Hepatocyte (in vitro differentiated cells): ENCODE data around the gene ST3GAL2. TPM values are rescaled to one million over a fixed set of nuclear protein-coding genes. Genes with fewer than 3 reads are reported as not detected.
"Not testable (repeated sequence)": the region's sequence is repeated elsewhere in the genome, so short reads cannot be mapped to it uniquely, and the experiment has no call there.

Experiments used
- DNase-seq: peaks from one replicate; pipeline ENCODE4 v3.0.0-alpha.2; 2016; ENCODE audit warnings: low spot score
- H2AFZ ChIP-seq: fragments of 200-600 bp; sonication (generic); 2 replicates; pipeline ENCODE4 v1.6.0; 2016; ENCODE audit warnings: antibody characterized with exemption, mild to moderate bottlenecking
- H3K27ac ChIP-seq: fragments of 200-600 bp; sonication (generic); 2 replicates; pipeline ENCODE4 v1.5.1; 2016; ENCODE audit warnings: mild to moderate bottlenecking
- H3K27me3 ChIP-seq: fragments of 200-600 bp; sonication (generic); 2 replicates; pipeline ENCODE4 v1.6.1; 2016
- H3K36me3 ChIP-seq: fragments of 200-600 bp; sonication (generic); replicated peaks from 2 replicates; pipeline ENCODE4 v1.5.1; 2016; ENCODE audit warnings: low read depth; ENCODE audit not compliant: insufficient read depth
- H3K4me1 ChIP-seq: fragments of 200-600 bp; sonication (generic); 2 replicates; pipeline ENCODE4 v1.5.1; 2016; ENCODE audit warnings: mild to moderate bottlenecking, moderate library complexity; ENCODE audit not compliant: insufficient read depth
- H3K4me2 ChIP-seq: fragments of 200-600 bp; sonication (generic); 2 replicates; pipeline ENCODE4 v1.6.0; 2016
- H3K4me3 ChIP-seq: fragments of 200-600 bp; sonication (generic); 2 replicates; pipeline ENCODE4 v1.5.1; 2016; ENCODE audit warnings: mild to moderate bottlenecking
- H3K79me2 ChIP-seq: fragments of 200-600 bp; sonication (generic); 2 replicates; pipeline ENCODE4 v1.6.0; 2017; ENCODE audit warnings: mild to moderate bottlenecking
- H3K9me2 ChIP-seq: fragments of 200-600 bp; sonication (generic); replicated peaks from 2 replicates; pipeline ENCODE4 v1.6.0; 2017; ENCODE audit warnings: mild to moderate bottlenecking; ENCODE audit not compliant: insufficient read depth
- H3K9me3 ChIP-seq: fragments of 200-600 bp; sonication (generic); 2 replicates; pipeline ENCODE4 v1.5.1; 2016; ENCODE audit warnings: low read depth, mild to moderate bottlenecking
- H4K20me1 ChIP-seq: fragments of 200-600 bp; sonication (generic); 2 replicates; pipeline ENCODE4 v1.6.0; 2016; ENCODE audit warnings: mild to moderate bottlenecking; ENCODE audit not compliant: insufficient read depth, poor library complexity, severe bottlenecking
- CTCF ChIP-seq: fragments of 200-600 bp; sonication (generic); IDR thresholded peaks from 2 replicates; pipeline ENCODE4 v1.5.1; 2016; ENCODE audit warnings: antibody characterized with exemption, mild to moderate bottlenecking; ENCODE audit not compliant: poor library complexity
- EZH2 ChIP-seq: fragments of 200-600 bp; sonication (generic); IDR thresholded peaks from 2 replicates; pipeline ENCODE4 v1.6.1; 2016; ENCODE audit warnings: antibody characterized with exemption, mild to moderate bottlenecking, borderline replicate concordance
- EZH2phosphoT487 ChIP-seq: fragments of 200-600 bp; sonication (generic); IDR thresholded peaks from one replicate; pipeline ENCODE4 v1.6.1; 2018; ENCODE audit warnings: antibody characterized with exemption, mild to moderate bottlenecking, low read depth, moderate library complexity; ENCODE audit not compliant: unreplicated experiment, severe bottlenecking
- WGBS: methylation state at CpG from one replicate; pipeline ENCODE4 v1.1.6; 2016; ENCODE audit warnings: low lambda C conversion rate; ENCODE audit errors: missing lambda C conversion rate; 5-methylcytosine and 5-hydroxymethylcytosine counted together
- polyA plus RNA-seq: library from polyadenylated mRNA; unstranded; fragments of >200 nt; fragmentation: Nextera tagmentation; extraction: Ambion mirVana; gene quantifications from 2 replicates; pipeline ENCODE4 v1.2.1, GENCODE V29; 2016
- total RNA-seq: library from RNA; depleted of rRNA; stranded (reverse); fragments of >200 nt; gene quantifications from 2 replicates; pipeline ENCODE4 v1.2.3, GENCODE V29; 2014

ST3GAL2 gene
- total and polyA plus RNA-seq, 2 experiments from 2014 or later = 25.6 to 29.2 TPM

DNA sequence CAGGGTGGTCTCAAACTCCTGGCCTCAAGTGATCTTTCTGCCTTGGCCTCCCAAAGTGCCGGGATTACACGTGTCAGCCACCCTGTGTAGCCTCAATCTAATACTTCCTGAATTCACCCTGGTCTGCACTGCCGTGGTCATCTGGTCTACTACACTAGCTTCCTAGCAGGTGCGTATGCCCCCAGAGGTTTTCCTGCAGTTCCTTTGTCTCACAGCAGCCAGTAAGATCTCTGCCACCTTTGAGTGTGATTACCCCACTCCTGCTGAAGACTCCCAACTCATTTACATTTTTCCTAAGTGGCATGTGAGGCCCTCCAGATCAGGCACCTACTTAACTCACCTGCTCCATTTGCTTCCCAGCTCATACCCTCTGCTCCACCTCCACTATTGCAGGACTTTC is 97.3 kb downstream of the ST3GAL2 start:
- no peak for DNase-seq
- H3K79me2 ChIP-seq = peaks cover 6% of the 10 kb centered on the region
- H3K36me3 ChIP-seq = no peaks in the 10 kb centered on the region
- H3K9me3 ChIP-seq = no peaks in the 10 kb centered on the region
- H3K4me2 ChIP-seq = no peak overlapping the region
- peaks cover 5% of the 10 kb centered on the region for H3K4me1 ChIP-seq
- TF ChIP-seq CTCF (no peak), EZH2phosphoT487 (no peak), EZH2 (no peak)
- H3K27me3 ChIP-seq = no peaks in the 10 kb centered on the region
- no peaks in the 10 kb centered on the region for H3K9me2 ChIP-seq
- no peaks in the 10 kb centered on the region for H4K20me1 ChIP-seq
- 82% methylated on average over 4 of the region's 4 CpGs for WGBS
- no peak overlapping the region for H3K27ac ChIP-seq
- no peak overlapping the region for H2AFZ ChIP-seq
- no peak overlapping the region for H3K4me3 ChIP-seq

GRCh38 chr16:70337814-70338213 is 101.1 kb downstream of the ST3GAL2 start:
- H3K27ac ChIP-seq = no peak overlapping the region

DNA sequence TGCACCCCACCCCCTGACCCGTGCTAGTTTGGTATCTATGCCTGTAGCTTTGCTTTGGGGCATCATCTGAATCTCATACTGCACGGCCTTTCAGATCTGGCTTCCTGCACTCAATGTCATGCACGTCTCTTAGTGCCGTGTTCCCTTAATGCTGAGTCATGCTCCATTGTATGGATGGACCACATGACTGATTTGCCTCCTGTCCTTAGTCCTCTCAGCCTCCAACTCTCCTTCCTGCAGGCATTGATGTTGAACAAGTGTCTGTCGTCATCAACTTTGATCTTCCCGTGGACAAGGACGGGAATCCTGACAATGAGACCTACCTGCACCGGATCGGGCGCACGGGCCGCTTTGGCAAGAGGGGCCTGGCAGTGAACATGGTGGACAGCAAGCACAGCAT is 106.2 kb downstream of the ST3GAL2 start:
- not testable (repeated sequence) for H3K4me1 ChIP-seq, DNase-seq, H4K20me1 ChIP-seq, H3K79me2 ChIP-seq, H2AFZ ChIP-seq, H3K36me3 ChIP-seq, H3K9me2 ChIP-seq, H3K27me3 ChIP-seq, H3K27ac ChIP-seq, H3K4me3 ChIP-seq, H3K9me3 ChIP-seq, H3K4me2 ChIP-seq
- WGBS = 95% methylated on average over 5 of the region's 12 CpGs

More at GRCh38 chr16:70337814-70338213, 101.1 kb downstream of the ST3GAL2 start:
- H3K4me2 ChIP-seq = no peak overlapping the region
- no peak overlapping the region for H3K4me3 ChIP-seq
- no peaks in the 10 kb centered on the region for H4K20me1 ChIP-seq
- TF ChIP-seq EZH2 = no peak
- no peak for TF ChIP-seq EZH2phosphoT487
- no peak for TF ChIP-seq CTCF
- no peaks in the 10 kb centered on the region for H3K36me3 ChIP-seq
- no peaks in the 10 kb centered on the region for H3K27me3 ChIP-seq
- WGBS = 97% methylated on average over 5 of the region's 5 CpGs
- H3K9me3 ChIP-seq = no peaks in the 10 kb centered on the region
- no peak for DNase-seq
- H3K79me2 ChIP-seq = no peaks in the 10 kb centered on the region
- H3K4me1 ChIP-seq = no peaks in the 10 kb centered on the region
- no peaks in the 10 kb centered on the region for H3K9me2 ChIP-seq
- H2AFZ ChIP-seq = no peak overlapping the region

- H4K20me1 ChIP-seq = no peaks in the 10 kb centered on the region
- H3K9me3 ChIP-seq = no peaks in the 10 kb centered on the region
- DNase-seq = no peak
- H3K4me3 ChIP-seq = no peak overlapping the region
- no peaks in the 10 kb centered on the region for H3K36me3 ChIP-seq
- no peaks in the 10 kb centered on the region for H3K27me3 ChIP-seq
- H2AFZ ChIP-seq = no peak overlapping the region
- H3K27ac ChIP-seq = no peak overlapping the region
- H3K79me2 ChIP-seq = no peaks in the 10 kb centered on the region
- no peaks in the 10 kb centered on the region for H3K4me1 ChIP-seq
- WGBS = 81% methylated on average over 9 of the region's 9 CpGs
- H3K9me2 ChIP-seq = no peaks in the 10 kb centered on the region
- H3K4me2 ChIP-seq = no peak overlapping the region
- TF ChIP-seq EZH2phosphoT487 (no peak), CTCF (peak; percentile 51)
Measured at GRCh38 chr16:70331588-70332358, 107.1 kb downstream of the ST3GAL2 start.
